HG03025 (cell line): ENCODE measurements around the gene RNF40.

Experiments used
- ATAC-seq: cut with Tn5 transposase; IDR thresholded peaks from one replicate; pipeline ENCODE4 v1.9.1; 2021; ENCODE audit warnings: mild to moderate bottlenecking, moderate library complexity; ENCODE audit not compliant: unreplicated experiment, low FRiP score

RNF40 gene

DNA sequence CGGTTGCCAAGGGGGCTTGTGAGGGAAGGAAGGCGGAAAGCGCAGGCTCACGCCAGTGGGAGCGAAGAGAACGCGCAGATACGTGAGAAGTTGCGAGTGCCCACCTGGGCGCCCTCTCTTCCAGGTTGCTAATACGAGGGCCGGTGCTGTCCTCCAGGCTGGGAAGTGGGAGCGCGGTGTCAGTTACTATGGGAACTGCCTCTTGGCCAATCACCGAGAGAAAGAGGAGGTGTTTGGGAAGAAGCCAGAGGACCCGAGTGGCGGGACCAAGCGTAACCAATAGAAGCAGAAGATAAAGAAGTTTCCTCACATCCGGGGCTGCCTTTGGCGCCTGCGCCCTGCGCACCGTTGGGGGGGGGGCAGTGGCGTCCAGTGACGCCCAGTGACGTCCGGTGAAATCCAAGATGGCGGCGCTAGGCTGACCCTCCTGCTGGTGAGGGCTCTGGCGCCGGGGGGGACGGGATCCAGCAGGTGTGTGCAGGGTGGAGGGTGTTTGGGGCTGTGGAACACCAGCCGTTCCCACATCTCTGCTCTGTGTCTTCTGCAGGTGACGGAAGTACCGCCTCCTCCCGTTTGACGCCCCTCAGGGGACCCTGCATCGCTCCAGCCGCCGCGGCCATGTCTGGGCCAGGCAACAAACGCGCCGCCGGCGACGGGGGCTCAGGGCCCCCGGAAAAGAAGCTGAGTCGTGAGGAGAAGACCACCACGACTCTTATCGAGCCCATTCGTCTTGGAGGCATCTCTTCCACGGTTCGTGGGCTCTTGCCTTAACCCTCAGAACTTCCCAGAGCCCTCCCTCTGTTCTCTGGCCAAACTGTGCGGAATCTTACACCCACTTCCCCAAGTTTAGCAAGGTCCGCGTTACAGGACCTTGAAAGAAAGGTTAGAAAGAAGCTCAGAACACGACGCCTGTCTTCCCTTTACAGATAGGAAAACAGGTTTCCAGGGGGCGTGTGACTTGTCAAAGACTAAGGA lies at the start of gene RNF40, which contains the start of gene CFAP119:
TSS of gene RNF40 (plus strand) at position 395 of the 975 bp plus-strand sequence. CDS start at position 619, 224 bp downstream.
TSS of gene CFAP119 (minus strand) at position 135 of the 975 bp plus-strand sequence. CDS start 314 bp downstream, outside the sequence.
- ATAC-seq = peak; percentile 71

DNA sequence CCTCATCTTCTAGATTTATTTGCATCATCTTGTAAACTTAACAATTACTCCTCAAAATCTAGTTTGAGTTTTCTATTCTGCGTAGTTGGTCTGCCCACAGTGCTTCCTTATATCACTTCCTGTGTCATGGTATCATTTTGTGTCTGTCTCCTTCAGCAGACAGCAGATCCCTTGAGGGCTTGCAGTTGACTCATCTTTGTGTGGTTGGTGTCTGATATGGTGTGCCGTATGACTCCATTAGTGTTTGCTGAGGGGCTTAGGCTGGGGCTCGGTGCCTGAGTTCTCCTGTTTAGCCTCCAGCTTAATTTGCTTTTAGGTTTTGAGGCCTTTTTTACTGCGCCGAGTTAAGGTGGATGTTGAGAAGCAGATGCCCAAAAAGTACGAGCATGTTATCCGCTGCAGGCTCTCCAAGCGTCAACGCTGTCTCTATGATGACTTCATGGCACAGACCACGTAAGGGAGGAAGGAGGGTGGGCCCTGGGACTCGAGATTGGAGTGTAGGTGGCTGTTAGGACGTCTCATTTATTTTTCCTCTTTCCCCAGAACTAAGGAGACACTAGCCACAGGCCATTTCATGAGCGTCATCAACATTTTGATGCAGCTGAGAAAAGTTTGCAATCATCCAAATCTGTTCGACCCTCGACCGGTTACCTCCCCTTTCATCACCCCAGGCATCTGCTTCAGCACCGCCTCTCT lies 46.2 kb upstream of the RNF40 start:
- ATAC-seq = no peak

GRCh38 chr16:30720086-30720485 lies 42.0 kb upstream of the RNF40 start:
- ATAC-seq = no peak

GRCh38 chr16:30720694-30721093 lies 41.4 kb upstream of the RNF40 start:
- no peak for ATAC-seq

DNA sequence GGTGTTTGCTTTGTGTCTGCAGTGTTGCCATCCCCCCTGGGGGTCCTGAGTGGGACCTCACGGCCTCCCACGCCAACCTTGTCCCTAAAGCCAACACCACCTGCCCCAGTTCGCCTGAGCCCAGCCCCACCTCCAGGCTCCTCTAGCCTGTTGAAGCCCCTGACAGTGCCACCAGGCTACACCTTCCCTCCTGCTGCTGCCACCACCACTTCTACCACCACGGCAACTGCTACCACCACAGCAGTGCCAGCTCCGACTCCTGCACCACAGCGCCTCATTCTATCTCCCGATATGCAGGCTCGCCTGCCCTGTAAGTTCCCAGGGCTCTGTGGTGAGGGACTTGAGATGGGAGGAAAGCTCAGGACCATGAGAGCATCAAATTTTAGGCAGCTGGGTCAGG lies 41.0 kb upstream of the RNF40 start:
- no peak for ATAC-seq

- no peak for ATAC-seq
These were observed 40.5 kb upstream of the RNF40 start for GRCh38 chr16:30721606-30722005.

DNA sequence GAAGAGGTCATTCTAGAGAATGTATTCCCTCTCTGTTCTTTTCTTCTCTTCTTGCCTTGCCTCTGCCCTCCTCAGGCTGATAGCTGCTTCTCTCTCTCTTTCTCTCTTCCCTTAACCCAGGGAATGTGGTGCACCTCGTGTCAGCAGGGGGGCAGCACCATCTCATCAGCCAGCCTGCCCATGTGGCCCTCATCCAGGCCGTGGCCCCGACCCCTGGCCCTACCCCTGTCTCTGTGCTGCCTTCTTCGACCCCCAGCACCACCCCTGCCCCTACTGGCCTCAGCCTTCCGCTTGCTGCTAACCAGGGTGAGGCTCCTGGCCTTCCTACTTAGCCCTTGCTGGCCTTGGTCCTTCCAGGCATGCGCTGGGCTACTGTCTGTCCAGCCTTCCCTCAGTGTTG lies 39.7 kb upstream of the RNF40 start:
- no peak for ATAC-seq

DNA sequence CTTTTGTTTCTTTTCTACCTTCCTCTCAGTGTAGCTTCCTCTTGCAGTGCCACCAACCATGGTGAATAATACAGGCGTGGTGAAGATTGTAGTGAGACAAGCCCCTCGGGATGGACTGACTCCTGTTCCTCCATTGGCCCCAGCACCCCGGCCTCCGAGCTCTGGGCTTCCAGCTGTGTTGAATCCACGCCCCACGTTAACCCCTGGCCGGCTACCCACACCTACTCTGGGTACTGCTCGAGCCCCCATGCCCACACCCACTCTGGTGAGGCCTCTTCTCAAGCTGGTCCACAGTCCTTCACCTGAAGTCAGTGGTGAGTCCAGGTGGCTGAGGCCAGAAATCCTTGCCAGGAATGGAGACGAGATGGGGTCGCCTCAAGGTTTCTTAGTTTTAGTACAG lies 39.2 kb upstream of the RNF40 start:
- ATAC-seq = no peak

- no peak for ATAC-seq
These were observed 38.3 kb upstream of the RNF40 start for GRCh38 chr16:30723725-30724355.

DNA sequence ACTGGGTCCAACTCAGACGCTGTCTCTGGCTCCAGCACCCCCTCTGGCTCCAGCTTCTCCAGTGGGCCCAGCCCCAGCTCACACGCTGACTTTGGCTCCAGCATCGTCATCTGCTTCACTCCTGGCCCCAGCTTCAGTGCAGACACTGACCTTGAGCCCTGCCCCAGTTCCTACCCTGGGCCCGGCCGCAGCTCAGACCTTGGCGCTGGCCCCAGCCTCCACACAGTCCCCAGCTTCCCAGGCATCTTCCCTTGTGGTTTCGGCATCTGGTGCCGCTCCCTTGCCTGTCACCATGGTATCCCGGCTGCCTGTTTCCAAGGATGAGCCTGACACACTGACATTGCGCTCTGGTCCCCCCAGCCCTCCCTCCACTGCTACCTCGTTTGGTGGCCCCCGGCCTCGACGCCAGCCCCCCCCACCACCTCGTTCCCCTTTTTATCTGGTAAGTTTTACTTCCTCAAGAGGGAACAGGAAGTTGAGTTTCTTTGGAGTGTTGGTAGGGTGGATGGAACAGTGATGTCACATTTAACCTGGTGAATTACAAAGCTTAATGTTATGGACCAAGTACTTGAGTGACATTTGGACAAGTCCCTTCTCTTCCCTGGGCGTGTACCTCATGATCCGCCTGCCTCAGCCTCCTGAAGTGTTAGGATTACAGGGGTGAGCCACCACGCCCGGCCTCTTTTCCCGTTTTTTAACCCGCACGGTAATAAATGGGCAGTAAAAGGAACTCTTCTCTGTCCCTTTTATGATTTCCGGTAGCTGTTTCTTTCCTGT lies 37.3 kb upstream of the RNF40 start:
- no peak for ATAC-seq

GRCh38 chr16:30725418-30725792 lies 36.7 kb upstream of the RNF40 start:
- no peak for ATAC-seq

GRCh38 chr16:30728321-30728720 lies 33.8 kb upstream of the RNF40 start:
- ATAC-seq = no peak

GRCh38 chr16:30728899-30729672 lies 33.0 kb upstream of the RNF40 start:
- no peak for ATAC-seq

- no peak for ATAC-seq
These were observed 30.7 kb upstream of the RNF40 start for GRCh38 chr16:30731411-30731810.

- ATAC-seq = no peak
These were observed 24.9 kb upstream of the RNF40 start for GRCh38 chr16:30736995-30737793.

- ATAC-seq = no peak
These were observed 24.1 kb upstream of the RNF40 start for GRCh38 chr16:30737794-30738648.

- no peak for ATAC-seq
These were observed 22.9 kb upstream of the RNF40 start for GRCh38 chr16:30738984-30739951.
